Keratinocyte (primary cell): Measurements from ENCODE around the gene BGN. TPM values are rescaled to one million over a fixed set of nuclear protein-coding genes. Genes with fewer than 3 reads are reported as not detected.

Source experiments
- DNase-seq: peaks from one replicate; pipeline ENCODE4 v3.0.0-alpha.2; 2011; ENCODE audit warnings: low read depth, missing footprints, low spot score
- FAIRE-seq: peaks from 2 replicates; lab custom pipeline; 2011; peaks lifted over from hg19 to GRCh38; lab: Jason Lieb, UNC
- H2AFZ ChIP-seq: 2 replicates; pipeline ENCODE4 v1.6.0; 2012; ENCODE audit warnings: low read length, control low read depth, inconsistent platforms; ENCODE audit not compliant: control insufficient read depth
- H3K27ac ChIP-seq: 2 replicates; pipeline ENCODE4 v1.5.1; 2011; ENCODE audit warnings: low read length; ENCODE audit not compliant: control insufficient read depth, insufficient read depth
- H3K27me3 ChIP-seq: 3 replicates; pipeline ENCODE4 v1.6.0; 2011; ENCODE audit warnings: low read length; ENCODE audit not compliant: control insufficient read depth, insufficient read depth; ENCODE audit errors: extremely low read depth
- H3K36me3 ChIP-seq, 2 experiments: 2 replicates in 1 of 2; 3 replicates in 1 of 2; pipeline ENCODE4 v1.5.1; 2011; ENCODE audit warnings: low read length in 2 of 2, mild to moderate bottlenecking in 1 of 2; ENCODE audit not compliant: control insufficient read depth in 2 of 2, insufficient read depth in 2 of 2; ENCODE audit errors: extremely low read depth in 1 of 2
- H3K4me1 ChIP-seq: 3 replicates; pipeline ENCODE4 v1.5.1; 2011; ENCODE audit warnings: low read length; ENCODE audit not compliant: control insufficient read depth, insufficient read depth; ENCODE audit errors: extremely low read depth
- H3K4me2 ChIP-seq: 3 replicates; pipeline ENCODE4 v1.6.0; 2011; ENCODE audit warnings: low read depth, low read length; ENCODE audit not compliant: control insufficient read depth, insufficient read depth; ENCODE audit errors: extremely low read depth
- H3K4me3 ChIP-seq, 3 experiments: fragments of 200-600 bp in 1 of 3; sonication (generic) in 1 of 3; 2 replicates in 2 of 3; 3 replicates in 1 of 3; pipeline ENCODE4 v1.5.1; 2011 to 2016; ENCODE audit warnings: low read length in 3 of 3, mild to moderate bottlenecking in 3 of 3, control low read depth in 2 of 3, inconsistent platforms in 1 of 3, low read depth in 1 of 3, mixed read lengths in 1 of 3, mixed run types in 1 of 3, moderate library complexity in 1 of 3; ENCODE audit not compliant: control insufficient read depth in 2 of 3, insufficient read depth in 2 of 3; ENCODE audit errors: extremely low read depth in 1 of 3
- H3K79me2 ChIP-seq: 2 replicates; pipeline ENCODE4 v1.6.0; 2012; ENCODE audit warnings: low read length; ENCODE audit not compliant: control insufficient read depth, insufficient read depth
- H3K9ac ChIP-seq: 3 replicates; pipeline ENCODE4 v1.6.0; 2011; ENCODE audit warnings: low read length; ENCODE audit not compliant: control insufficient read depth, insufficient read depth; ENCODE audit errors: extremely low read depth
- H3K9me1 ChIP-seq: 3 replicates; pipeline ENCODE4 v1.6.0; 2011; ENCODE audit warnings: low read length; ENCODE audit not compliant: control insufficient read depth, insufficient read depth; ENCODE audit errors: extremely low read depth
- H3K9me3 ChIP-seq: 2 replicates; pipeline ENCODE4 v1.5.1; 2012; ENCODE audit warnings: low read depth, low read length; ENCODE audit not compliant: control insufficient read depth
- H4K20me1 ChIP-seq: 3 replicates; pipeline ENCODE4 v1.6.0; 2011; ENCODE audit warnings: low read length; ENCODE audit not compliant: control insufficient read depth, insufficient read depth; ENCODE audit errors: extremely low read depth
- CTCF ChIP-seq, 3 experiments: IDR thresholded peaks in 1 of 3; conservative IDR thresholded peaks in 1 of 3; optimal IDR thresholded peaks in 1 of 3; 2 replicates in 2 of 3; 3 replicates in 1 of 3; pipeline versions ENCODE3 to v1.5.1; 2011; ENCODE audit warnings: low read length in 3 of 3, mild to moderate bottlenecking in 3 of 3, moderate library complexity in 2 of 3, control low read depth in 1 of 3, inconsistent platforms in 1 of 3; ENCODE audit not compliant: insufficient read depth in 2 of 3; ENCODE audit errors: extremely low read depth in 1 of 3
- EZH2 ChIP-seq: IDR thresholded peaks from one replicate; pipeline ENCODE4 v1.6.1; 2012; ENCODE audit warnings: inconsistent platforms, mild to moderate bottlenecking, low read length, moderate library complexity
- dilution Hi-C: fragments of 300-500 bp; cut with MboI; formaldehyde crosslinking; loops from one replicate; pipeline ENCODE4 v1.7.0; 2020; ENCODE audit warnings: low sequenced_read_pairs; ENCODE audit not compliant: extremely low pct_ligation_motif_present
- polyA plus RNA-seq, 5 experiments: library from polyadenylated mRNA; depleted of rRNA in 3 of 5; stranded (reverse) in 3 of 5; stranded (forward) in 1 of 5; unstranded in 1 of 5; fragments of >200 nt; gene quantifications; 1 replicate in 1 of 5; 2 replicates in 3 of 5; 3 replicates in 1 of 5; pipeline versions ENCODE4 v1.2.1 to v1.2.3, GENCODE V29; 2011 to 2012; ENCODE audit warnings: missing spikeins in 2 of 5, low read depth in 1 of 5, low replicate concordance in 1 of 5

BGN gene
- polyA plus RNA-seq, 1 donor (not counting 4 experiments of a cell fraction or from before 2014, with no cell fraction given), result 0.07 TPM

GRCh38 chrX:153488231-153488914, 6.4 kb upstream of the BGN start:
- H3K9ac ChIP-seq, result no peak overlapping the region

GRCh38 chrX:153490217-153490930, 4.4 kb upstream of the BGN start:
- Histone ChIP-seq H2AFZ (no peak overlapping the region), H3K4me2 (no peak overlapping the region), H3K4me1 (peaks cover 2% of the 10 kb centered on the region), H3K79me2 (no peaks in the 10 kb centered on the region), H3K27ac (no peak overlapping the region), H4K20me1 (no peaks in the 10 kb centered on the region), H3K27me3 (peaks cover 9% of the 10 kb centered on the region), H3K4me3 (no peak overlapping the region), H3K36me3 (no peaks in the 10 kb centered on the region), H3K9me1 (no peaks in the 10 kb centered on the region), H3K9ac (no peak overlapping the region), H3K9me3 (no peaks in the 10 kb centered on the region)
- FAIRE-seq (no peak), DNase-seq (no peak)
- dilution Hi-C loops, result no loop called here
- TF ChIP-seq EZH2, result no peak
- TF ChIP-seq CTCF (optimal IDR thresholded peaks at IDR 0.05 in 1 of 3, IDR thresholded peaks at IDR 0.05 in 1 of 3, conservative IDR thresholded peaks at IDR 0.05 in 1 of 3; ENCODE audit: extremely low read depth in 1 of 3, insufficient read depth in 2 of 3, low read length in 3 of 3), result no peak

More at GRCh38 chrX:153488231-153488914, 6.4 kb upstream of the BGN start:
- Histone ChIP-seq H3K27me3 (no peaks in the 10 kb centered on the region), H3K36me3 (no peaks in the 10 kb centered on the region), H3K4me2 (no peak overlapping the region), H3K4me3 (no peak overlapping the region), H3K79me2 (no peaks in the 10 kb centered on the region), H3K4me1 (no peaks in the 10 kb centered on the region), H3K9me1 (no peaks in the 10 kb centered on the region), H4K20me1 (no peaks in the 10 kb centered on the region), H3K27ac (no peak overlapping the region), H3K9me3 (no peaks in the 10 kb centered on the region), H2AFZ (no peak overlapping the region)
- TF ChIP-seq EZH2 (no peak), CTCF (optimal IDR thresholded peaks at IDR 0.05 in 1 of 3, IDR thresholded peaks at IDR 0.05 in 1 of 3, conservative IDR thresholded peaks at IDR 0.05 in 1 of 3; ENCODE audit: extremely low read depth in 1 of 3, insufficient read depth in 2 of 3, low read length in 3 of 3) (no peak)
- no peak for FAIRE-seq
- no peak for DNase-seq
- dilution Hi-C loops, result no loop called here
